Prostate gland (tissue), 2 donors: Measurements from ENCODE around the gene AHNAK2. TPM values are rescaled to one million over a fixed set of nuclear protein-coding genes. Genes with fewer than 3 reads are reported as not detected.

Source experiments
- DNase-seq: peaks from one replicate; pipeline ENCODE4 v3.0.0-alpha.2; 2019; ENCODE audit warnings: low spot score
- H3K27ac ChIP-seq, 2 donors: fragments of 200-600 bp; sonication (generic); 2 replicates each; pipeline ENCODE4 v1.5.1; 2017 to 2019
- H3K27me3 ChIP-seq: fragments of 200-600 bp; sonication (generic); replicated peaks from 2 replicates; pipeline ENCODE4 v1.5.1; 2019; ENCODE audit not compliant: insufficient read depth
- H3K36me3 ChIP-seq, 2 donors: fragments of 200-600 bp; sonication (generic); 1 replicate in 1 of 2; 2 replicates in 1 of 2; pipeline versions ENCODE4 v1.5.1 to v1.8.1; 2017 to 2019
- H3K4me1 ChIP-seq: fragments of 200-600 bp; sonication (generic); replicated peaks from 2 replicates; pipeline ENCODE4 v1.5.1; 2019
- H3K4me3 ChIP-seq, 2 donors: fragments of 200-600 bp; sonication (generic); 2 replicates each; pipeline ENCODE4 v1.5.1; 2017 to 2019
- H3K9me3 ChIP-seq: fragments of 200-600 bp; sonication (generic); 2 replicates; pipeline ENCODE4 v1.5.1; 2017
- CTCF ChIP-seq, 4 experiments: fragments of 200-600 bp in 2 of 4; fragments of 450-650 bp in 2 of 4; sonication (generic) in 2 of 4; IDR thresholded peaks; 1 replicate in 3 of 4; 2 replicates in 1 of 4; pipeline ENCODE4 v1.5.1; 2016 to 2019; ENCODE audit warnings: antibody characterized with exemption in 4 of 4, mild to moderate bottlenecking in 2 of 4, moderate library complexity in 2 of 4
- POLR2A ChIP-seq: fragments of 450-650 bp; IDR thresholded peaks from one replicate; pipeline ENCODE4 v1.6.1; 2016; ENCODE audit warnings: antibody characterized with exemption, mild to moderate bottlenecking
- POLR2AphosphoS5 ChIP-seq: sonication (generic); formaldehyde crosslinking; IDR thresholded peaks from one replicate; pipeline ENCODE4 v1.6.1; 2017; ENCODE audit warnings: antibody characterized with exemption
- WGBS: methylation state at CpG from one replicate; pipeline ENCODE4 v1.1.5; 2018; 5-methylcytosine and 5-hydroxymethylcytosine counted together
- intact Hi-C: fragments of 100-400 bp; cut with DNase I; formaldehyde crosslinking; loops from one replicate; pipeline ENCODE4 v1.14.2; 2022
- total RNA-seq, 2 donors: library from RNA; depleted of rRNA; stranded (reverse); fragments of >200 nt; gene quantifications; one replicate each; pipeline ENCODE4 v1.1.0, GENCODE V29; 2016

AHNAK2 gene
- total RNA-seq, 2 donors from 2014 or later: 18.3 to 27.2 TPM

GRCh38 chr14:104936361-104937155 is 41.6 kb downstream of the AHNAK2 start:
- no peaks in the 10 kb centered on the region for H3K27me3 ChIP-seq
- no peaks in the 10 kb centered on the region for H3K4me1 ChIP-seq
- TF ChIP-seq POLR2A (no peak), CTCF (IDR thresholded peaks at IDR 0.05) (no peak), POLR2AphosphoS5 (no peak)
- 78% methylated on average over 10 of the region's 10 CpGs for WGBS
- no peak overlapping the region for H3K27ac ChIP-seq
- H3K9me3 ChIP-seq: no peaks in the 10 kb centered on the region
- intact Hi-C loops: no loop called here
- no peaks in the 10 kb centered on the region for H3K36me3 ChIP-seq
- H3K4me3 ChIP-seq: no peak overlapping the region
- no peak for DNase-seq

GRCh38 chr14:104935955-104936354 is 42.2 kb downstream of the AHNAK2 start:
- DNase-seq: no peak
- TF ChIP-seq POLR2A (no peak), CTCF (IDR thresholded peaks at IDR 0.05) (no peak), POLR2AphosphoS5 (no peak)
- Histone ChIP-seq H3K9me3 (no peaks in the 10 kb centered on the region), H3K36me3 (no peaks in the 10 kb centered on the region), H3K27ac (no peak overlapping the region), H3K4me1 (no peaks in the 10 kb centered on the region), H3K27me3 (no peaks in the 10 kb centered on the region), H3K4me3 (no peak overlapping the region)
- 85% methylated on average over 2 of the region's 2 CpGs for WGBS
- intact Hi-C loops: no loop called here

GRCh38 chr14:104935026-104935650 is 43.0 kb downstream of the AHNAK2 start:
- Histone ChIP-seq H3K4me1 (no peaks in the 10 kb centered on the region), H3K9me3 (no peaks in the 10 kb centered on the region), H3K27me3 (no peaks in the 10 kb centered on the region), H3K27ac (no peak overlapping the region), H3K4me3 (no peak overlapping the region), H3K36me3 (no peaks in the 10 kb centered on the region)
- no peak for DNase-seq
- TF ChIP-seq POLR2A (no peak), POLR2AphosphoS5 (no peak), CTCF (IDR thresholded peaks at IDR 0.05) (no peak)
- WGBS: 52% methylated on average over 3 of the region's 3 CpGs
- intact Hi-C loops: no loop called here

GRCh38 chr14:104933746-104934733 is 44.1 kb downstream of the AHNAK2 start:
- Histone ChIP-seq H3K27me3 (no peaks in the 10 kb centered on the region), H3K27ac (peak overlapping the region in 1 of 2 donors; percentile 31), H3K9me3 (no peaks in the 10 kb centered on the region), H3K4me1 (no peaks in the 10 kb centered on the region), H3K36me3 (no peaks in the 10 kb centered on the region), H3K4me3 (peak overlapping the region; percentile 54 to 55)
- intact Hi-C loops: loop anchor here (5.0 kb wide), 2 partner anchors 33 to 37 kb away; no protein-coding TSS in a partner anchor
- DNase-seq: no peak
- TF ChIP-seq CTCF (IDR thresholded peaks at IDR 0.05): no peak
- WGBS: 19% methylated on average over 20 of the region's 42 CpGs
